ENCODE measurements around the gene TAS2R39. TPM values are rescaled to one million over a fixed set of nuclear protein-coding genes. Genes with fewer than 3 reads are reported as not detected.

The TAS2R39 gene
- total and polyA plus RNA-seq, 4 donors: not detected

DNA sequence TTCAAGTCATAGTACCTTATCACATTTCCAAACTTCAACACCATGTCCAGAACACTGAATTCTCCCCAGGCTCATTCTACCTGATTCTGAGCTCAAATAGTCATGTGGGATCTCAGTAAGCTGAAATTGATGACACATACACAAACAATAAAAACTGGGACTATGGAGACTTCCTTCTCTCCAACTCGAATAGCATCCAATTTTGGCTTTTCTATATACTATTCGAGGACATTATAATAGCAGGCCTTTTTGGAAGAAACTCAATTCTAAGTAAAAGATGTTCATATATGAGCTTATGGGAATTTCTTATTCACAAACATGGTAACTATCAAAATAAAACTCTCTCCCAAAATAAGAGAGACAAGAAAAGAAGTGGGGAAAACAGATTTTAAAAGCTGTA lies 38.1 kb downstream of the TAS2R39 start:
- no peak for DNase-seq (ENCODE audit: low spot score)
- Histone ChIP-seq H3K9ac (ENCODE audit: low read depth in 1 of 2, low read length in 2 of 2) (no peak overlapping the region), H3K9me3 (ENCODE audit: control insufficient read depth in 4 of 4, low read length in 3 of 4) (no peaks in the 10 kb centered on the region), H3K4me3 (ENCODE audit: low read depth in 1 of 3, low read length in 3 of 3) (no peak overlapping the region), H3K36me3 (ENCODE audit: control insufficient read depth in 4 of 4, insufficient read depth in 3 of 4, low read depth in 1 of 4, low read length in 3 of 4) (no peaks in the 10 kb centered on the region), H3K27me3 (ENCODE audit: control insufficient read depth in 4 of 4, insufficient read depth in 4 of 4, low read length in 3 of 4) (no peaks in the 10 kb centered on the region), H3K27ac (ENCODE audit: low read depth in 1 of 2, low read length in 2 of 2) (no peak overlapping the region), H3K4me1 (ENCODE audit: control insufficient read depth in 4 of 4, insufficient read depth in 4 of 4, low read length in 3 of 4) (no peaks in the 10 kb centered on the region)
- 78% methylated on average over 2 of the region's 2 CpGs for WGBS
- no peak for TF ChIP-seq ZBTB33 (IDR thresholded peaks at IDR 0.05)
- no peak for TF ChIP-seq RAD21 (IDR thresholded peaks at IDR 0.05)
- TF ChIP-seq FOXA2 (IDR thresholded peaks at IDR 0.05): no peak
- TF ChIP-seq GABPA (IDR thresholded peaks at IDR 0.05 in 1 of 2, conservative IDR thresholded peaks at IDR 0.05 in 1 of 2): no peak
- TF ChIP-seq HNF4G (IDR thresholded peaks at IDR 0.05): no peak
- no peak for TF ChIP-seq TAF1 (conservative IDR thresholded peaks at IDR 0.05)
- no peak for TF ChIP-seq JUND (IDR thresholded peaks at IDR 0.05)
- no peak for TF ChIP-seq CTCF (IDR thresholded peaks at IDR 0.05; ENCODE audit: low read depth, low read length, missing input control)
- no peak for TF ChIP-seq FOXA1 (IDR thresholded peaks at IDR 0.05)
- no peak for TF ChIP-seq HNF4A (conservative IDR thresholded peaks at IDR 0.05)
- TF ChIP-seq, protein P1, sequence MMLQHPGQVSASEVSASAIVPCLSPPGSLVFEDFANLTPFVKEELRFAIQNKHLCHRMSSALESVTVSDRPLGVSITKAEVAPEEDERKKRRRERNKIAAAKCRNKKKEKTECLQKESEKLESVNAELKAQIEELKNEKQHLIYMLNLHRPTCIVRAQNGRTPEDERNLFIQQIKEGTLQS (IDR thresholded peaks at IDR 0.05): no peak
- no peak for TF ChIP-seq MAX (IDR thresholded peaks at IDR 0.05)
- no peak for TF ChIP-seq REST (IDR thresholded peaks at IDR 0.05)
- no peak for TF ChIP-seq YY1 (IDR thresholded peaks at IDR 0.05)
- no peak for TF ChIP-seq NR2F2 (IDR thresholded peaks at IDR 0.05)
- TF ChIP-seq EGR1 (IDR thresholded peaks at IDR 0.05; ENCODE audit: low read depth in 2 of 2): no peak
- TF ChIP-seq RXRA (IDR thresholded peaks at IDR 0.05): no peak
- TF ChIP-seq SP1 (IDR thresholded peaks at IDR 0.05): no peak
